Neural progenitor cell (in vitro differentiated cells): ENCODE data around the gene PRDM1.

Experiments used
- CTCF ChIP-seq: fragments of 200-600 bp; sonication (generic); IDR thresholded peaks from 2 replicates; pipeline ENCODE4 v1.5.1; 2017; ENCODE audit warnings: antibody characterized with exemption, mild to moderate bottlenecking
- EZH2 ChIP-seq: fragments of 200-600 bp; sonication (generic); IDR thresholded peaks from 2 replicates; pipeline ENCODE4 v1.6.1; 2017; ENCODE audit warnings: antibody characterized with exemption, mild to moderate bottlenecking, moderate library complexity
- EZH2phosphoT487 ChIP-seq: fragments of 200-600 bp; sonication (generic); IDR thresholded peaks from 2 replicates; pipeline ENCODE4 v1.6.1; 2017; ENCODE audit warnings: antibody characterized with exemption

GRCh38 chr6:106106276-106107042 is 20.3 kb downstream of the PRDM1 start:
- no peak for TF ChIP-seq CTCF
- no peak for TF ChIP-seq EZH2
- no peak for TF ChIP-seq EZH2phosphoT487
